ENCODE results near the gene PDS5B.

GRCh38 chr13:32682740-32683139 is 96.5 kb downstream of the PDS5B start:
- no peak for TF ChIP-seq ZNF423 (CRISPR knock-in tag; IDR thresholded peaks at IDR 0.05)
- TF ChIP-seq CTCF (IDR thresholded peaks at IDR 0.05), result no peak
